ENCODE results near the gene CHMP2A. TPM values are rescaled to one million over a fixed set of nuclear protein-coding genes. Genes with fewer than 3 reads are reported as not detected.

CHMP2A gene
- total and polyA plus RNA-seq, 2 of the 8 experiments (the other 6 are each of a cell fraction or from before 2014, with no cell fraction given) = 70.0 to 132 TPM

- TF ChIP-seq USF2 (IDR thresholded peaks at IDR 0.05; ENCODE audit: low read length) (no peak), ZNF274 (IDR thresholded peaks at IDR 0.05; ENCODE audit: borderline replicate concordance, extremely low read depth, low read length) (no peak), YY1 (IDR thresholded peaks at IDR 0.05; ENCODE audit: low read depth, low read length) (peak; percentile 89), JUND (IDR thresholded peaks at IDR 0.05; ENCODE audit: low read length) (0 out of 2 replicates have a peak, but pooled peaks have one; percentile 39), E2F6 (IDR thresholded peaks at IDR 0.05) (peak; percentile 53; the same call in 1 of the 2 replicates), SP4 (IDR thresholded peaks at IDR 0.05; ENCODE audit: low read length) (peak; percentile 78; the same call in 1 of the 2 replicates), EGR1 (IDR thresholded peaks at IDR 0.05; ENCODE audit: borderline replicate concordance, low read depth, low read length) (no peak; the same call in 1 of the 2 replicates), FOSL1 (IDR thresholded peaks at IDR 0.05; ENCODE audit: insufficient read depth, low read depth, low read length) (no peak), CREB1 (IDR thresholded peaks at IDR 0.05) (peak; percentile 78), ATF3 (IDR thresholded peaks at IDR 0.05; ENCODE audit: insufficient read depth, low read depth, low read length) (no peak), POLR2AphosphoS5 (IDR thresholded peaks at IDR 0.05; ENCODE audit: low read depth, low read length) (peak; percentile 83), CHD2 (IDR thresholded peaks at IDR 0.05; ENCODE audit: low read length) (peak; percentile 70), ATF2 (IDR thresholded peaks at IDR 0.05; ENCODE audit: low read length) (peak; percentile 52; the same call in 1 of the 2 replicates), KDM4A (IDR thresholded peaks at IDR 0.05; ENCODE audit: low read depth, low read length, severe bottlenecking) (no peak), CTBP2 (IDR thresholded peaks at IDR 0.05; ENCODE audit: borderline replicate concordance, insufficient read depth, insufficient read length, low read length) (peak; percentile 79), KDM1A (IDR thresholded peaks at IDR 0.05; ENCODE audit: borderline replicate concordance, low read length) (no peak), NANOG (IDR thresholded peaks at IDR 0.05; ENCODE audit: insufficient read depth, low read depth, low read length, poor library complexity, severe bottlenecking) (no peak)
- TF ChIP-seq, protein P1, sequence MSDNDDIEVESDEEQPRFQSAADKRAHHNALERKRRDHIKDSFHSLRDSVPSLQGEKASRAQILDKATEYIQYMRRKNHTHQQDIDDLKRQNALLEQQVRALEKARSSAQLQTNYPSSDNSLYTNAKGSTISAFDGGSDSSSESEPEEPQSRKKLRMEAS (IDR thresholded peaks at IDR 0.05) = peak; percentile 61
Observed at GRCh38 chr19:58519355-58520256, 35.3 kb downstream of the CHMP2A start, which contains the start of gene ZBTB45 (continued).

Data from H1 (cell line).